Measurements from ENCODE around the gene CTNNBIP1.
"Not testable (repeated sequence)": the region's sequence is repeated elsewhere in the genome, so short reads cannot be mapped to it uniquely, and the experiment has no call there.

CTNNBIP1 gene, protein sequence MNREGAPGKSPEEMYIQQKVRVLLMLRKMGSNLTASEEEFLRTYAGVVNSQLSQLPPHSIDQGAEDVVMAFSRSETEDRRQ

DNA sequence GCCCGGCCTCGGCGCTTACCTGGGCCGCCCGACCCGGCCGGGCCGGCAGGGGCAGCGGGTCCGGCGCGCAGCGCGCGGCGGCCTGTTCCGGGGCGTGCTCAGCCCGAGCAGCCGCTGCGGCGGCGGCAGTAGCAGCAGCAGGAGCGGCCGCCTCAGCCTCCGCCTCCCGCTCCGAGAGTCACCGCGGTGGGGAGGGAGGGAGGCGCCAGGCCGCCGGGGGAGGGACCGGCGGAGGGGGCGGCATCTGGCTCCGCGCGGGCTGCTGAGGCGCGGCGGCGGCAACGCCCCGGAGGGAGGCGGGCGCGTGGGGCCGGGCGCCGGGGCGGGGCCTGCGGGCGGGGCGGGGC lies at the start of gene CTNNBIP1:
CTNNBIP1 (minus strand) TSS at position 194 of the 347 bp plus-strand sequence. CDS start 38,205 bp downstream, outside the sequence.
- peak; percentile 83 for DNase-seq (ENCODE audit: low spot score)

DNA sequence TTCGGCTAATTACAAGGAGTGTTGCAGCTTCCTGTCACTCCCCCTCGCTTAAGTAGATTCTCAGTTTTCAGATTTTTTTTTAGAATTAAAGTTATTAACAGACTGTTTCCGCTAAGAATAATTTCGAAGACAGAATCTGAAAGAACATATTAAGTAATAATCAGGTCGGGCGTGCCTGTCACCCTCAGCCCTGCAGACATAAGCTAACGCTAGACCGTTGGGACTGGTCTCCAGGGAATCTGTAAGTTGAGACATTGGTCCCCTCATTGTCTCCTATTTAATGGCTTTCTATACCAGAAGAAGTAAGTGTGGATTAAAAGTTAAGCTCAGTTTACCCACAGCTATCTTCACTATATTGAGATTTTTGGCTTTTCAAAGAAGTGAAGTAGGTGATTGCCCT lies 47.7 kb upstream of the CTNNBIP1 start:
- DNase-seq (ENCODE audit: low spot score), result no peak

DNA sequence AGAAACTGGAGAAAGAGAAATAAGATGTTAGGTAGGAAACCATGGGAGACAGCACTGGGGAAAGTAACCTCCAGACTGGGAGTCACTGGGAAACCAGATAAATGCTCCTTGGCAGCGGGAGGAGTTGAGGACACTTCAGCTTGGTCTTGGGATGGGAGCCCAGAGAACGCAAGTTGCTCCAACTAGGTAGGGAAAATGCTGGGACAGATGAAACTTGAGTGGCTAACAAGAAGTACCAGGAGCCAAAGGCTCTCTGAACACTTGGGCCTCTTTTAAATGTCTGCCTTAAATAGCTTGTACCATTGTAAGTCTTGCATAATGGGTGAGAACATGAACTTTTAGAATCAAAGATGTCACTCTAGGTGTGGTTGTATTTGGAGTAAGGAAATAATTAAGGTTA lies 36.2 kb upstream of the CTNNBIP1 start:
- no peak for DNase-seq (ENCODE audit: low spot score)

DNA sequence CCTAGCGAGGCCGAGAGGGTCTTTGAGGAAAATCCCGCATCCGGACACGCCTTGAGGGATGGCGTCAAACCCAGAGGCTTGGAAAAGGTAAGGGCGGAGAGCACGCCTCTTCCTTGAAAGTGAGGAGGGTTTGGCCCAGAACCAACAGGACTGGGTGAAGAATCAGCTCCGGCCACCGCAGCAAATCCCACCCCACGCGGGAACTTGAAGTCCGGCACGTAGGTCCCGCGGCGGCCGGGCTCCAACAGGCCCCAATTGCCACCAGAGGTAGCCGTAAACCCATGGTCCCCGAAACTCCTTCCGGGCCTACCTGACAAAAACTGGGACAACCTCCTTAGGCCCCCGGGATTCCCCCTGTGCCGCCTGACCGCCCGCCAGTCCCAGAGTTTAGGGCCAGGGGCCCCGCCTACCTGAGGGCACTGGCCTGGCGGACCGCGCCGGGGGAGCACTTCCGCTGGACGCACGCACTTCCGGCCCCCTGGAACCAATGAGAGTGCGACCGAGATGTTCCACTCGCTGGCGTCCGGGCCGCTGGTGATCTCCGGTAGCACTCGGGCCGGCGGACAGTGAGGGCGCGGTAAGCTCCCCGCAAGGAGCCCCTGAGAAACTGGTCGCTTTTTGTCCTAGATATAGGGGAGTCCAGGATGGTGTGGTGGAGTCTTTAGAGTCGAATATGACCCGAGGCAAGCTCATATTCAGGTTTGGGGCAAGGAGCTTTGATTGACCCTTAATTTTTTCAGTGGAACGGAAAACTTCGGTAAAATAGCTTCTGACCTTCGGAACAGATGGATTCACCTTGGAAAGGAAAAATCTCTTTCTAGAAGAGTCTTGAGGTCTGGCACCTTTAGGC lies 33.1 kb upstream of the CTNNBIP1 start, which contains the start of the genes LZIC and NMNAT1:
LZIC (minus strand) TSS at position 453 of the 850 bp plus-strand sequence. CDS start 6,772 bp downstream, outside the sequence.
NMNAT1 (plus strand) TSS at position 537 of the 850 bp plus-strand sequence. CDS start 28,599 bp downstream, outside the sequence.
- DNase-seq (ENCODE audit: low spot score), result peak; percentile 69

DNA sequence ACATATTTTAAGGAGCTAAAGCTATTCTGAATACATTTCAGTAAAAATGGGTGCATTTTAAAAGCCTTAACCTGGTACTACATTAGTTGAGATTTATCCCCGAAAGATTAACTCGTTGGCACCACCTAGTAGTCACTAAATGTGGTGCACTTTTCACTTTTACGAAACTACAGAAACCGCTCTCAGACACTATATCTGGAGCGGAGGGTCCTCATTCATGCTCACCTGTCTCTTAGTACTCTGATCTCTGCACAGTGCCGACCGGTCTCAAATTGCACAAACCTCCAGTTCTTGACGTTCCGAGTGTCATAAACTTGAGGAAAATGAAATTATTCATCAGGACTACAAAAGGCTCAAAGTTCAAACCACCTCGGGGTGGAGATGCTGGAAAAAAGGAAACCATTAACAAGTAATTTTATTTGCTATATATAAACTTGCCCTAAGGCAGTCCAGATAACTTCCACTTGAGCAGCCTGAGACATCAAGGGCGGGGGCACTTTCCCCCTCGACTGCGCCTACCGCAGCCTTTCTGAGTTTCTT lies 32.4 kb upstream of the CTNNBIP1 start:
- peak; percentile 42 for DNase-seq (ENCODE audit: low spot score)

DNA sequence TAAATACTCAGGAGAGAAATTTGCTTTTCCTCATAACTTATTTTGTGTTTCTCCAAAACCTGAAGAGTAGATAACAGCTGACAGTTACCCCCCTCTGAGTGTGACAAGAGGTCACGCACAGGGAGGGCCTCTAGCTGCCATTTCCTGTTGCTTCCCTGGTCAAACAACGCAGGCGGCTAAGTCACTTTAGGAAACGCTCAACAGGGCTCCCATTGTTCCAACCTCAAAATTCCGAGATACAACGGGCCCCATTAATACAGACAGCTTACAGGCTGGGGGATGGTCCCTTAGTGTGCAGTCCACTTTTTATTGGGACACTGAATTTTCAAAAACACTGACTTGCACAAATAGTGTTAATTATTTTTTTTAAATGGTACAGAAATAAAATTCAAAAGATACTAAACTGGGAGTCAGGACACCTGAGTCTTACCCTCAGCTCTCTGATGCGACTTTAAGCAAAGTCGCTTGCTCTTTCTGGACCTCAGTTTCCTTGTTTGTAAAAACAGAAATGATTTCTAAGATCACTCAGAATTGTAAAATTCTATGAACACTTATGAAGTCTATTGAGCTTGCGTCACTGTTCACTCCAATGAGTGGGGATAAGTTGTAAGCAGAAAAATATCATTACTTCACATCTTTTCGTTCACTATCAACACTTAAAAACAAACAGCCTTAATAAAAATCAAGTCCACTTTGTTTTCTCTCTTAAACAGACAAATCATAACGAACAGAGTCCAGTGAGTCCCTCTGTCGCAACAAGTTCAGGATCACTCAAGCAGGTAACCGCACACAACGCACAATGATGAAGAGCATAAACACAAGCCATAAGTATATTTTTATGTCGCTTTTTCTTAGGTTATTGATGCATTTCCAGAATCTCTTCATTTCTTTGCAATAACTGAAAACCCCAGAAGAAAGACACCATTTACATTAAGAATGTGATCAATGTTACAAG lies 19.6 kb upstream of the CTNNBIP1 start:
- DNase-seq (ENCODE audit: low spot score), result peak; percentile 55

DNA sequence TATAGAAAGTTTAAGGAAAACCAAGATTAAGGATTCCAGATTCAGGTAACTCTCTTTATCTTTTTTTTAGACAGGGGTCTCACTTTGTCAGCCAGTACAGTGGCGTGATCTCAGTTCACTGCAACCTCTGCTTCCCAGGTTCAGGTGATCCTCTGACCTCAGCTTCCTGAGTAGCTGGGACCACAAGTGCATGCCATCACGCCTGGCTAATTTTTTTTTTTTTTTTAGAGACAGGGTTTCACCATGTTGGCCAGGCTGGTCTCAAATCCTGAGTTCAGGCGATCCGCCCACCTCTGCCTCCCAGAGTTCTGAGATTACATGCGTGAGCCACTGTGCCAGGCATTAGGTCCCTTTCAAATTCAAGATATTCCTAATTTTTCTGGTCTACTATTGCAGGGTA lies 17.2 kb upstream of the CTNNBIP1 start:
- DNase-seq (ENCODE audit: low spot score), result no peak

DNA sequence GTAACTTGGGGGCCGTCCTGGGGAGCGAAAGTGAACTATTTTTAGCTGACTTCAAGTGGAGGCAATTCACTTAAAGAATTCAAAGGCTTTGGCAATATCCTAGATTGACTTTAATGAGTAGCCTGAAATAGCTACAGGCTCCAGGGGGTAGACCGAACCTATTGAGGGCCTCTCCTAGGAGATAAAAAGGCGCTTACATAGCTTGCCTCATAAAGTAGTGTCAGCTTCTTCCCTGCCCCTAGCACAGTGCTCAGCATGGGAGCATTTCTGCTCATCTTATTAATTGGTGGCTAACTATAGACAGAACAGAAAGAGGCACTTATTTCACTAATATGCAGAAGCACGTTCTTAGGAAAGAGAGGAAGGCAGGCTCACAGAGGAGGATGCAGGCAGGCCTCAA lies 12.3 kb upstream of the CTNNBIP1 start:
- DNase-seq (ENCODE audit: low spot score), result no peak

DNA sequence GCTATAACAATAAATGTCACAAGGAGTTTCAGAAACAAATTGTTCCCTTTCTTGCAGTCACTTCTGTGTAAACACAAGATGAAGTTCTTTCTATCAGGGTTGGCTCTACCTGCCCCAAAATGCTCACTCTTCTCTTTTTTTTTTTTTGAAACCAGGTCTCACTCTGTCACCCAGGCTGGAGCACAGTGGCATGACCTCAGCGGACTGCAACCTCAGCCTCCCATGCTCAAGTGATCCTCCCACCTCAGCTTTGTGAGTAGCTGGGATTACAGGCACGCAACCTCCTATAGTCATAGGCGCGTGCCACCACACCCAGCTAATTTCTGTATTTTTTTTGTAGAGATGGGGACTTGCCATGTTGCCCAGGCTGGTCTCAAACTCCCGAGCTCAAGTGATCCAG lies 10.5 kb upstream of the CTNNBIP1 start:
- DNase-seq (ENCODE audit: low spot score), result no peak

DNA sequence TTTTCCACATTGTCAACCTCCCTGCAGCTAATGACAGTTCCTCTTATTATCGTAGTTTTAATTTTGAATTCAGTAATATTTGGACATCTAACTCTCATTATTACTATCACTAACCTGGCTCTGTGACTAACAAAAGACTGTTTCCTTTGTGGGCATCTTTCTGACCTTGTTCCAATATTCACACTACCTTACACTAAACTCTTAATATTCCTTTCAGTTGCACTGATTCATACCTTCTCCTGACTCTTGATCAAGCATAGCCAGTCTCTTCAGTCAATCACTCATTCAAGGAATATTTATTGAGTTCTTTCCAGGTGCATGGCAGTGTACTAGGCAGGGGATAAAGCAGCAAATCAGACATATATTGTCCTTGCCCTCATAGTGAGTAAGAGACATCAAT lies 7.8 kb upstream of the CTNNBIP1 start:
- no peak for DNase-seq (ENCODE audit: low spot score)

DNA sequence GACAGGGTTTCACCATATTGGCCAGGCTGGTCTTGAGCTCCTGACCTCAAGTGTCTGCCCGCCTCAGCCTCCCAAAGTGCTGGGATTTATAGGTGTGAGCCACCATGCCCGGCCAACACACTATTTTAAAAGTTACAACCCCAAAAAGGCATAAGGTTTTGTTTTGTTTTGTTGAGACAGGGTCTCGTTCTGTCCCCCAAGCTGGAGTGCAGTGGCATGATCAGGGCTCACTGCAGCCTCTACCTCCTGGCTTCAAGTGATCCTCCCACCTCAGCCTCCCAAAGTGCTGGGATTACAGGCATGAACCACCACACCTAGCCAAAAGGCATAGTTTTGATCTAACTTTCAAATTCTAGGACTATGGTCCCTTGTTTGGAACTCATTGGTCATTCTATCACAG lies 7.4 kb upstream of the CTNNBIP1 start:
- not testable (repeated sequence) for DNase-seq (ENCODE audit: low spot score)

DNA sequence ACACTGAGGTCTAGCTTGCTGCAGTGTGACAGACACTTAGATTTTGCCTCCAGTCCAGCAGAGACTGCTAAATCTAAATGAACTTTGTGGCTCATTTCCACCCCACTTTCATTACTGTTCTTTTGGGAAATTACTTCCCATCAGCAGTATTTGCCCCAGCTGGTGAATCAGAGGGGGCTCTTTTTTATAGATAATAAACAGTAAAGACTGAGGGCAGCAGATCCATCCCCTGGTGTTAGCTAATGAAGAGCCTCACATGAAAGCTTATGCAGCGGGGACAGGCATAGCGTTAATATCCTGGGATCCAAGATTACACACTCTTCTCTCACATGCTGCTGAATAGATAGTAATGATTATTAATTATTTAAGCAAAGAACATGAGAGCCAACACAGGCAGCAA lies 6.4 kb upstream of the CTNNBIP1 start:
- DNase-seq (ENCODE audit: low spot score), result no peak

DNA sequence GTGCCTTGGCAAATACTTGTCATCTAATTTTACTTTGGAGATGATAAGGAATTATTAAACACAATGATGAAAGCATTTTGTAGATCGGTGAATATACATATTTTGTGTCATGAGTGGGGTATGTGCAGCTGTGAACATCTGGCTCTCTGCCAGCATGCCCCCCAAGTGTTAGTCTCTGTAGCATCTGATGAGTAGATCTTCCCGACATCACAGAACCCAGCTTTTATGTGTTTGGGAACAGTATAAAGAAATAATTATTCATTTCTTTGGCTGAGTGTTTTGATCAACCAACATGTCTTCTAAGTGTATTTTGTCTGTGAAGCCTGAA lies 4.5 kb upstream of the CTNNBIP1 start:
- no peak for DNase-seq (ENCODE audit: low spot score)

DNA sequence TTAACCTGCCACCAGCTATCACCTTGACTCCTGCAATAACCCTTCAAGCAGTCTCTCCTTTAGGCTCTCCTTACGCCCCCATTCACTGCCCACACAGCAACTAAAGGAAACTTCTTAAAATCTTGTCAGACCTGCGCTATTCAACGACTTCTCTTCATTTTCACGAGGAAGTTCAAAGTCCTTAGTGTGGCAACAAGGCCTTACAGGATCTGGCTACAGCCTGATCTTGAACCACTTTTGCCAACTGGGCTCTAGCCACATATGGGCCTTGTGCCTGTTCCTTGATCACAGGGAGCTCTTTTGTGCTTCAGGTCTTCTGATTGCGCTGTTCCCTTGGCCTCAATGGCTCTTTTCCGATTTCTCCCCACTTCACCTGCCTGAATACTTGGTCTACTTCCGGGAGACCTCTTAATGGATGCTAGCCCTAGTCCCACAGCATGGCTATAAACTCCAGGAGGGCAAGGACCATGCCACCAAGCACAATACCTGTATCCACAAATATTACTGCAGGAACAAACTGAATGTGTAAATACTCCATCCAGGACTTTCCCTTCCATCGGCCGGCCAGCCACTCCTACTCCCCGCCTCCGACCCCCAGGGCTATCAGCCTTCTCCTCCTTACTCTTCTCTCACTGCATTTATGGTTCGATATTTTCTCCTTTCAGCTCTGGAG lies 2.3 kb upstream of the CTNNBIP1 start:
- DNase-seq (ENCODE audit: low spot score), result no peak

DNA sequence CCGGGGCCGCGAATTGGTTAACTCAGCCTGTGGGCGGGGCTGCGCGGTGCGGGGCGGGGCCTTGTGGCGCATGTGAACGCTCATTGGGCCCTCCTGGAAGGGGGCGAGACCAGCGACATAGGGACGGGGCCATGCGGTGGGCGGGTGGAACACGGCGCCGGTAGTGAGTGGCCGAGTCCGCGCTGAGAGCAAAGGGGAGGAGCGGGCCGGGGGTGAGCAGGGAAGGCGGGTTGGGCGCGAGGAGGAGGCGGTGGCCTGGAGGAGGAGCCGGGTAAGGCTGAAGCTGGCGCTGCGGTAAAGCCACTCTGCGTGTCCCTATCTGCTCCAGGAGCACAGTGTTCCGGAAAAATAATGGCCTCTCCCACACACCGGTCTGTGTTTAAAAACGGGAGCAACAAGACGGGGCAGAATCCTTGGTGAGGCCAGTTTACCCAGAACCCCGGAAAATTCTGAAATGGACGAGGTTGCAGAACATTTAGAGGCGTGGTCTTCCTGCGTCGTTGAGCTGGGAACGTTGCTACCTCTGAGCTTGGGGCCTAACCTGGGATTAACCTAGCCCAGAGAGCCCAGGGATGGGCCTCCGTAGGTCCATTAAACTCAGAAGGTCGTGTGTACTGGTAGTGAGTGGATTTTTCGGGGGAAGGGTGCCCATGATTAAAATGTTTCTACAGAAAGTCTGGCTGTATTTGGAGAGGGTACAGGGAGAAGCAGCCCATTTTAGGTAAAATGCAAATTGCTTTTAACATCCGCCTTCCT lies 532 bp upstream of the CTNNBIP1 start:
- DNase-seq (ENCODE audit: low spot score), result peak; percentile 95

DNA sequence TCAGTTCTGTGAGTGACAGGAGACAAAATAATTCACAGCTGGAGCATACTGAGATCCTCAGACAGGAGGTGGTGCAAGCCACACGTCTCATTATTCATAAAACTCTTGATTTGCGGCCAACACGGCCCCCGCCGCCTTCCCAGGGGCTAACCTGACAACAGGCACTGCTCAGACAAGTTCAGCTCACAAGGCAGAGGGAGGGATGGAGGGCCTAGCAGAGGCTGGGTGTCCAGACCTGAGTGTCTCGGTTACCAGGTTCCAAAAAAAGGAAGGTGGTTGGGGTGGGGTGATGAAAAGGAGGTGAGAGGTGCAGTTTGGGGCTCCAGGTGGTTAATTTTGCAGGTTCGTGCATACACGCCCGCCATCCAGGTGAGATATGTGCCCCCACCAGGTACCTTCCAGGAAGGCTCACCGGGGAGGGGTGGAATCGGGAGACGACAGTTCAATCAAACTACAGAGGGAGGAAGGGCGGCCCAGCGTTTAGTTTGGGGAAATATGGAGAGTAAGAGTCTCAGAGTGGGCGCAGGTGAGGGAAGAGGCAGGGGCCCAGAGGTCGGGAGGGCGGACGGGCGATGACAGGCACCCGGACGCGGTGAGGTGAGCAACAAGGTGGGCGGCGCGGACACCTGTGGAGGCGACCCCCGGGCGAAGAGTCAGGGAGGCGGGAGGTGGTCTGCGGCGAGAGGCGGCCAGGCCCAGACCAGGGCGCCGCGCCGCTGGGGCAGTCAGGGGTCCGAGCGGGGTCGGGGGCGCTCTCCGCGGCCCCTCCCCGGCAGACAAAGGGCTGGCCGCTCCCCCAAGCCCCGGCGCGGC lies 629 bp downstream of the CTNNBIP1 start:
- no peak for DNase-seq (ENCODE audit: low spot score)

DNA sequence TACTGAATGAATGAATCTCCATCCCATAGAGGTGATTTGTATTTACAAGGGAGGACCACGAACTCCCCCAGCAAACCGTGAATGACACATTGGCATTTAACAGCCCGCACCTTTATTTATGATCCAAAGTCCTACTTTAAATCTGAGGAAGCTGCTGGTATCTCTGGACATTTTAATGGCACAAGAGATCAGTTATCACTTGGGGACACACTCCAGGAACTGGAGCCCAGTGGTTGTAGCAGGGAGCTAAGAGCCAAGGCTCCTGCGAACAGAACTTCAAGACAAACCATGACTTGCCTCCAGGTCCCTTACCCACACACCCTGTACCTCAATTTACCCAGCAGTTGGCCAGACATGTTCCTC lies 1.2 kb downstream of the CTNNBIP1 start:
- no peak for DNase-seq (ENCODE audit: low spot score)

DNA sequence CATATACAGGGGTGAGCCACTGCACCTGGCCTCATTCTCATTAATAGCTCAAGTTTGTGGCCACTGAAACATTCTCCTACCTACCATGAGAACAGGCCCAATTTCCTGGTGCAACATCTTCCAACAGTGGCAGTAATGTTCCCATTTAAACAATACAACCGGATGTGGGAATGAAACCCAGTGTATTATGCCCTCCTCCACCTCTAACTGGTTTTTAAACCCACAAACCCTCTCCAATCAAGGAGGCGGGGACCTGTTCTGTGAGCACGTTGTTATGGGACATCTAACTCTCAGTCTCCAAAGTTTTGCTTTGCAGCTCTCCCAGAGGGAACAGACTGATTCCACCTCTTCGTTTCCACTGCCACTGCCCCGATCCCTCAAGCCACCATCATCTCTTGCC lies 2.6 kb downstream of the CTNNBIP1 start:
- DNase-seq (ENCODE audit: low spot score), result no peak

DNA sequence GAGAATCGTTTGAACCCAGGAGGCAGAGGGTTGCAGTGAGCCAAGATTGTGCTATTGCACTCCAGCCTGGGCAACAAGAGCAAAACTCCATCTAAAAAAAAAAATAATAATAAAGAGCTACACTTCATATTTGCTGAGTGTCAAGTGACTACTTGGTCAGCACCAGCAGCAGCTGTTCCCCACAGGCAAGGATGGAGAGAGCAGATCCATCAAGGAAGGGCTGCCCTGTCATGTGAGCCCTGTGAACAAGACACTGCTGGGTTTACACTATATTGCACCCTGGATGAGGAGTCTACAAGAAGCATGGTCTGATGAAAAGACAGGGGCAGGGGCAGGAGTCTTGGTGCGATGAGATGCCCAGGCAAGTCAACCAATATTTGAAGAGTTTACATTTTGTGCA lies 3.6 kb downstream of the CTNNBIP1 start:
- no peak for DNase-seq (ENCODE audit: low spot score)

DNA sequence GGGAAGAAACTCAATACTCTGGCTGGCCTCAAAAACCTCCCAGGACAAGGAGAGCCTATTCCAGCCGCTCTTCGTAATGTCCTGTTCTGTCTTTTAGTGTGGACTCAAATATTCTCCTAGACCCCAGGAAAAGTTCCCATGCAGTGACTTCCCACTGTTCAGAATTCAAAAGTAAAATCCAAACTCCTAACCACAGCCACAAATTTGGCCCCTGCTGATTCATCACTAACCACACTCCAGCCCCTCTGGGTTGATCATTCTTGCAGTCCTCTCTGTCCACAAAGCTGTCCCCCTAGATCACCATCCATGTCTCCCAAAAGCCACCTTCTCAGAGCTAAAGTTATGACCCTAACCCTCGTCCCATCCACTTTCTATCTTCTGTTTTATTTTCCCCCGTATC lies 5.1 kb downstream of the CTNNBIP1 start:
- no peak for DNase-seq (ENCODE audit: low spot score)
